Neural cell (in vitro differentiated cells): Measurements from ENCODE around the gene CCDC106. TPM values are rescaled to one million over a fixed set of nuclear protein-coding genes. Genes with fewer than 3 reads are reported as not detected.

Experiments used
- H2AFZ ChIP-seq: fragments of 200-600, 300-800 bp; sonication (generic), shearing (Covaris generic); 2 replicates; pipeline ENCODE4 v1.6.0; 2014; ENCODE audit warnings: low read depth, mild to moderate bottlenecking, antibody characterized with exemption, low read length, moderate library complexity
- H3F3A ChIP-seq: fragments of 200-600 bp; shearing (Covaris generic); 2 replicates; pipeline ENCODE4 v1.6.1; 2016; ENCODE audit warnings: mild to moderate bottlenecking, moderate library complexity, mixed read lengths, antibody characterized with exemption, low read length; ENCODE audit not compliant: insufficient read depth, poor library complexity, severe bottlenecking
- H3K27ac ChIP-seq: fragments of 200-600, 300-800 bp; sonication (generic), shearing (Covaris generic); 2 replicates; pipeline ENCODE4 v1.5.1; 2014; ENCODE audit warnings: mild to moderate bottlenecking, low read length, moderate library complexity
- H3K27me3 ChIP-seq: fragments of 300-800, 200-600 bp; sonication (generic), shearing (Covaris generic); 2 replicates; pipeline ENCODE4 v1.6.0; 2014; ENCODE audit warnings: mild to moderate bottlenecking, low read depth, low read length, moderate library complexity; ENCODE audit not compliant: insufficient read depth
- H3K36me3 ChIP-seq: fragments of 300-800, 200-600 bp; sonication (generic), shearing (Covaris generic); 2 replicates; pipeline ENCODE4 v1.5.1; 2014; ENCODE audit warnings: mild to moderate bottlenecking, antibody characterized with exemption, low read length, moderate library complexity; ENCODE audit not compliant: insufficient read depth
- H3K4me2 ChIP-seq: fragments of 300-800, 200-600 bp; sonication (generic), shearing (Covaris generic); 2 replicates; pipeline ENCODE4 v1.6.0; 2014; ENCODE audit warnings: mild to moderate bottlenecking, low read length
- H3K4me3 ChIP-seq: fragments of 300-800, 200-600 bp; sonication (generic), shearing (Covaris generic); 2 replicates; pipeline ENCODE4 v1.5.1; 2014; ENCODE audit warnings: mild to moderate bottlenecking, low read length, moderate library complexity
- H3K79me2 ChIP-seq: fragments of 200-600 bp; shearing (Covaris generic); replicated peaks from 2 replicates; pipeline ENCODE4 v1.6.0; 2014; ENCODE audit warnings: mild to moderate bottlenecking, low read length, moderate library complexity; ENCODE audit not compliant: insufficient read depth
- H3K9ac ChIP-seq: fragments of 300-800, 200-600 bp; sonication (generic), shearing (Covaris generic); 2 replicates; pipeline ENCODE4 v1.6.1; 2016; ENCODE audit warnings: mild to moderate bottlenecking, low read length, mixed read lengths
- H3K9me2 ChIP-seq: fragments of 200-600 bp; shearing (Covaris generic); 2 replicates; pipeline ENCODE4 v1.6.1; 2016; ENCODE audit warnings: mild to moderate bottlenecking, low read length, mixed read lengths; ENCODE audit not compliant: insufficient read depth
- H3K9me3 ChIP-seq: fragments of 200-600, 300-800 bp; sonication (generic), shearing (Covaris generic); 2 replicates; pipeline ENCODE4 v1.6.1; 2016; ENCODE audit warnings: mild to moderate bottlenecking, mixed run types, low read length, moderate library complexity, mixed read lengths
- H4K20me1 ChIP-seq: fragments of 200-600 bp; shearing (Covaris generic); 2 replicates; pipeline ENCODE4 v1.6.1; 2016; ENCODE audit warnings: mild to moderate bottlenecking, mixed run types; ENCODE audit not compliant: insufficient read depth
- CTCF ChIP-seq: fragments of 450-650 bp; IDR thresholded peaks from 2 replicates; pipeline ENCODE4 v1.5.1; 2014; ENCODE audit warnings: antibody characterized with exemption, mild to moderate bottlenecking, moderate library complexity; ENCODE audit not compliant: poor library complexity, severe bottlenecking
- EP300 ChIP-seq: fragments of 450-650 bp; conservative IDR thresholded peaks from 2 replicates; pipeline ENCODE4 v1.6.1; 2014; ENCODE audit warnings: antibody characterized with exemption, mild to moderate bottlenecking, moderate library complexity; ENCODE audit not compliant: poor library complexity, severe bottlenecking
- EZH2 ChIP-seq: fragments of 200-600, 300-800 bp; shearing (Covaris generic), sonication (generic); IDR thresholded peaks from 2 replicates; pipeline ENCODE4 v1.6.1; 2014; ENCODE audit warnings: antibody characterized with exemption, low read length, borderline replicate concordance, mild to moderate bottlenecking; ENCODE audit not compliant: insufficient read depth, poor library complexity, severe bottlenecking
- MXI1 ChIP-seq: fragments of 450-650 bp; conservative IDR thresholded peaks from 2 replicates; pipeline ENCODE4 v1.6.1; 2014; ENCODE audit warnings: antibody characterized with exemption, mild to moderate bottlenecking; ENCODE audit not compliant: poor library complexity, severe bottlenecking
- POLR2AphosphoS5 ChIP-seq: IDR thresholded peaks from 2 replicates; pipeline ENCODE4 v1.6.1; 2012
- RAD21 ChIP-seq: fragments of 450-650 bp; conservative IDR thresholded peaks from 2 replicates; pipeline ENCODE4 v1.6.1; 2014; ENCODE audit warnings: antibody characterized with exemption, mild to moderate bottlenecking, moderate library complexity
- REST ChIP-seq: IDR thresholded peaks from 2 replicates; pipeline ENCODE4 v1.6.1; 2012; ENCODE audit warnings: borderline replicate concordance
- SMC3 ChIP-seq: fragments of 450-650 bp; conservative IDR thresholded peaks from 2 replicates; pipeline ENCODE4 v1.6.1; 2014; ENCODE audit warnings: antibody characterized with exemption, mild to moderate bottlenecking, moderate library complexity; ENCODE audit not compliant: poor library complexity
- TAF1 ChIP-seq: IDR thresholded peaks from 2 replicates; pipeline ENCODE4 v1.6.1; 2012; ENCODE audit warnings: low read depth
- polyA plus RNA-seq: library from polyadenylated mRNA; depleted of rRNA; stranded (reverse); fragments of >200 nt; gene quantifications from 2 replicates; pipeline ENCODE4 v1.2.3, GENCODE V29; 2014

Gene CCDC106
- polyA plus RNA-seq, 1 donor from 2014 or later = 33.8 TPM

- H3F3A ChIP-seq = no peaks in the 10 kb centered on the region
- TF ChIP-seq SMC3 = no peak
- TF ChIP-seq POLR2AphosphoS5 = no peak
- TF ChIP-seq RAD21 = no peak
- no peak for TF ChIP-seq MXI1
- TF ChIP-seq CTCF = no peak
- TF ChIP-seq EP300 = no peak
- no peak for TF ChIP-seq TAF1
- no peak for TF ChIP-seq EZH2
- TF ChIP-seq REST = no peak
- H3K9ac ChIP-seq = no peak overlapping the region
- no peaks in the 10 kb centered on the region for H4K20me1 ChIP-seq
- H3K79me2 ChIP-seq = peaks cover 10% of the 10 kb centered on the region
- no peaks in the 10 kb centered on the region for H3K27me3 ChIP-seq
- no peak overlapping the region for H3K27ac ChIP-seq
- H3K9me3 ChIP-seq = no peaks in the 10 kb centered on the region
- peaks cover 8% of the 10 kb centered on the region for H3K36me3 ChIP-seq
- H2AFZ ChIP-seq = no peak overlapping the region
- no peak overlapping the region for H3K4me3 ChIP-seq
- no peak overlapping the region for H3K4me2 ChIP-seq
- no peaks in the 10 kb centered on the region for H3K9me2 ChIP-seq
Measured at GRCh38 chr19:55684946-55685681, 37.1 kb downstream of the CCDC106 start.

- Histone ChIP-seq H3F3A (no peaks in the 10 kb centered on the region), H3K27me3 (no peaks in the 10 kb centered on the region), H3K79me2 (peaks cover 8% of the 10 kb centered on the region), H3K9ac (no peak overlapping the region), H3K36me3 (peaks cover 7% of the 10 kb centered on the region), H2AFZ (no peak overlapping the region), H3K4me3 (no peak overlapping the region), H3K27ac (no peak overlapping the region), H3K9me2 (no peaks in the 10 kb centered on the region), H4K20me1 (no peaks in the 10 kb centered on the region), H3K4me2 (no peak overlapping the region), H3K9me3 (no peaks in the 10 kb centered on the region)
- TF ChIP-seq RAD21 (no peak), REST (no peak), SMC3 (no peak), MXI1 (no peak), TAF1 (no peak), EZH2 (no peak), POLR2AphosphoS5 (no peak), CTCF (no peak), EP300 (no peak)
Measured at GRCh38 chr19:55685776-55686175, 37.8 kb downstream of the CCDC106 start.
